T-helper 17 cell (primary cell): ENCODE data around the gene CTDNEP1. TPM values are rescaled to one million over a fixed set of nuclear protein-coding genes. Genes with fewer than 3 reads are reported as not detected.

ENCODE experiments used
- ATAC-seq: fragments of 150-1000 bp; cut with Tn5 transposase; 2 replicates; pipeline ENCODE4 v1.10.0; 2021; ENCODE audit warnings: mild to moderate bottlenecking, moderate library complexity
- DNase-seq, 3 donors: peaks; one replicate each; pipeline versions ENCODE4 v3.0.0 to v3.0.0-alpha.2; 2020 to 2021
- H3K9me3 ChIP-seq: one replicate; pipeline ENCODE4 v1.7.0; 2013; ENCODE audit warnings: low read length, mild to moderate bottlenecking; ENCODE audit not compliant: control insufficient read depth, poor library complexity, severe bottlenecking
- H3K27ac Mint-ChIP-seq: one replicate; pipeline ENCODE4 v1.8.0; 2022; ENCODE audit warnings: mild to moderate bottlenecking, moderate library complexity, mixed read lengths
- H3K27me3 Mint-ChIP-seq: one replicate; pipeline ENCODE4 v1.8.0; 2022; ENCODE audit warnings: mixed read lengths
- H3K36me3 Mint-ChIP-seq: one replicate; pipeline ENCODE4 v1.8.0; 2022; ENCODE audit warnings: low read depth, mixed read lengths
- H3K4me1 Mint-ChIP-seq: one replicate; pipeline ENCODE4 v1.8.0; 2022; ENCODE audit warnings: mild to moderate bottlenecking, mixed read lengths
- H3K4me3 Mint-ChIP-seq: one replicate; pipeline ENCODE4 v1.8.0; 2022; ENCODE audit warnings: mild to moderate bottlenecking, moderate library complexity, mixed read lengths
- total RNA-seq, 4 donors: library from RNA in 2 of 4; stranded (reverse) in 2 of 4; gene quantifications; one replicate each; pipeline ENCODE4 v1.2.3 and lab custom pipeline; 2022 to 2026

CTDNEP1 gene
- total RNA-seq, 2 donors from 2014 or later: 112 to 115 TPM

DNA sequence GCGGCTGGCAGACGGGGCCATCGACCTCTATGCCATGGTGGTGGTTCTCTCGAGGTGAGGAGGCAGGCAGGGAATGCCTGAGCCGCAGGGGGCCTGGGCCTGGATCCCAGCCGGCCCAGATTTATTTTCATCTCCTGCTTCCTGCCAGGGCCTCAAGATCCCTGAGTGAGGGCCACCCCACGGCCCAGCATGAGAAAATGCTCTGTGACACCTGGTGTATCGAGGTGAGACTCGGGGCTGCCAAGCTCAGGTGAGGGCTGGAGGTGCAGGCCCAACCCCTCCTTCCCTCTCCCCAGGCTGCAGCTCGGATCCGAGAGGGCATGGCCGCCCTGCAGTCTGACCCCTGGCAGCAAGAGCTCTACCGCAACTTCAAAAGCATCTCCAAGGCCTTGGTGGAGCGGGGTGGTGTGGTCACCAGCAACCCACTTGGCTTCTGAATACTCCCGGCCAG is 26.8 kb downstream of the CTDNEP1 start:
- H3K4me1 Mint-ChIP-seq: peaks cover 18% of the 10 kb centered on the region
- H3K27me3 Mint-ChIP-seq: no peaks in the 10 kb centered on the region
- DNase-seq (no peak), ATAC-seq (no peak)
- H3K9me3 ChIP-seq: no peaks in the 10 kb centered on the region
- peaks cover 3% of the 10 kb centered on the region for H3K36me3 Mint-ChIP-seq
- no peak overlapping the region for H3K4me3 Mint-ChIP-seq
- H3K27ac Mint-ChIP-seq: no peak overlapping the region

DNA sequence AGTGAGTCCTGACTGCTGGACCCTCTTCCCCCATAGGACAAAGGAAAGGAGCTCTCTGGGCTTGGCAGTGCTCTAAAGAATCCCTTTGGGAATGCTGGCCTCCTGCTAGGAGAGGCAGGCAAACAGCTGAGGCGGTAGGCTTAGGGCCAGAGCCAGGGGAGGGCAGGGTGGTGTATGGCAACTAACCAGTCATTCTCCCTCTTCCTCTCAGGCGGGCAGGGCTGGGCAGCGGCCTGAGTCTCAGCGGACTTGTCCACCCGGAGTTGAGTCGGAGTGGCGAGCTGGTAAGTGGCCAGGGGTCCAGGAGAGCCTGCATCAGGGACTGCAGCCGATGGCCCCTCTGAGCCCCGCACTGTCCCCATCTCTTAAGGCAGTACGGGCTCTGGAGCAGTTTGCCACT is 27.4 kb downstream of the CTDNEP1 start:
- Mint-ChIP-seq H3K27me3 (no peaks in the 10 kb centered on the region), H3K27ac (no peak overlapping the region), H3K4me3 (no peak overlapping the region), H3K36me3 (peaks cover 3% of the 10 kb centered on the region), H3K4me1 (peaks cover 22% of the 10 kb centered on the region)
- DNase-seq (no peak), ATAC-seq (no peak)
- H3K9me3 ChIP-seq: no peaks in the 10 kb centered on the region

DNA sequence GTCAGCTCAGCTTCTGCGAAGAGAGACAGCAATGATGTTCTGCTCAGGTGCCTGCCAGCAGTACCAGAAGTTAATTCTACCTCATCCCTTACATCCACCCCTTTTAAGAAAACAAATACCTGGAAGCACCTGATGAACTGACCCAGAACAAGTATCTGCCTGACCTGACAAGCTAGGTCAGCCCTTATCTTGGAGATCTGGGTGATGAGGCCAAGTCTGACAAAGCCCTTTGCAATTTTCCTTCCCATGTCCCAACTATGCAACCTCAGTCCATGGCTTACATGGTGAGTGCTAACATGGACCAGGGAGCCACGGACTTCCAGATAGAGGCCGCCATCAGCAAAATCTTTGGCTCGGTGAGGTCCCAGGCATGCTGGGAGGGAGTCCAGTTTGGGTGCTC is 28.2 kb downstream of the CTDNEP1 start:
- no peaks in the 10 kb centered on the region for H3K9me3 ChIP-seq
- Mint-ChIP-seq H3K4me3 (no peak overlapping the region), H3K4me1 (peaks cover 26% of the 10 kb centered on the region), H3K27me3 (no peaks in the 10 kb centered on the region), H3K36me3 (peaks cover 3% of the 10 kb centered on the region), H3K27ac (no peak overlapping the region)
- DNase-seq (no peak), ATAC-seq (no peak)

DNA sequence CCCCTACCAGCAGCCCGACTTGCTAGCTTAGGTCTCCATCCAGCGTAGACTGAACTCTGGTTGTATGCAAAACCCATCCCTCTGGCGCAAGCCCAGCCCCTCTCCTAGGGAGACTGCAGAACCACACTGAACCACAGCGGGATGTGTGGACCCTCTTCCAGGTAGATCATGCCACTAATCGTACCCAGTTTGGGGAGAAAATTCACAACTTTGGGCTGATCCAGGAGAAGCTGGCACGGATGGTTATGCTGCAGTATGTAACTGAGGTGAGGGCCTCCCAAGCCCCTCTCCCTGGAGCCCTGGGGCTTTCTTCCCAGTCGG is 28.6 kb downstream of the CTDNEP1 start:
- DNase-seq (no peak), ATAC-seq (no peak)
- Mint-ChIP-seq H3K27me3 (no peaks in the 10 kb centered on the region), H3K4me1 (peaks cover 24% of the 10 kb centered on the region), H3K27ac (no peak overlapping the region), H3K36me3 (peaks cover 3% of the 10 kb centered on the region), H3K4me3 (no peak overlapping the region)
- H3K9me3 ChIP-seq: no peaks in the 10 kb centered on the region

DNA sequence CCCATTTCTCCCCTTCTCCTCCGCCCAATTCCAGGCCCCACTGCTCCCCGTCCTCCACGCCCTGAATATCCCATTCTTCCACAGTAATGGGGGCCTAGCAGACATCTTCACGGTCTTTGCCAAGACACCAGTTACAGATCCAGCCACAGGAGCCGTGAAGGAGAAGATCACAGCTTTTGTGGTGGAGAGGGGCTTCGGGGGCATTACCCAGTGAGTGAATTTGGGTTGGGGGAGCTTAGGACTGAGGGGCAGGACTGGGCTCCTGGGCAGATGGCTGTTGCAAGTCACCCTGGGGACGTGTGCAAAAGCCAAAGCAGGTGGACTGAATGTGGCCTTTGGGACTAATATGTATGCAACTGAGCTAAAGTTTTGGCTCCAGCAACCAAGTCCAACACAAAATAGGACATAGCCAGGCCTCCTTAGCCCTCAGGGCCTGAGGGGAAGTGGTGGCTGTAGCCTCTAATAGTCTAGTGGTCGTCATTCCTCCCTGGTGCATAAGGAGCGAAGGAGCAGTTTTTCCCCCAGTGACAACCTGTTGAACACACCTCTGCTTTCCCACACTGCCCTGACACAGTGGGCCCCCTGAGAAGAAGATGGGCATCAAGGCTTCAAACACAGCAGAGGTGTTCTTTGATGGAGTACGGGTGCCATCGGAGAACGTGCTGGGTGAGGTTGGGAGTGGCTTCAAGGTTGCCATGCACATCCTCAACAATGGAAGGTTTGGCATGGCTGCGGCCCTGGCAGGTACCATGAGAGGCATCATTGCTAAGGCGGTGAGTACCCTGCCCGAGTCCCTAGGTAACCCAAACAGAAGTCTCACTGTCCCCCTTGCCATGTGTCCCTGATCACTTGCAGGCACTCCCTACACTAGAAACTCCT is 29.2 kb downstream of the CTDNEP1 start:
- Mint-ChIP-seq H3K36me3 (peaks cover 3% of the 10 kb centered on the region), H3K27ac (no peak overlapping the region), H3K4me1 (peaks cover 27% of the 10 kb centered on the region), H3K27me3 (no peaks in the 10 kb centered on the region), H3K4me3 (no peak overlapping the region)
- no peak for DNase-seq
- no peaks in the 10 kb centered on the region for H3K9me3 ChIP-seq
- no peak for ATAC-seq

DNA sequence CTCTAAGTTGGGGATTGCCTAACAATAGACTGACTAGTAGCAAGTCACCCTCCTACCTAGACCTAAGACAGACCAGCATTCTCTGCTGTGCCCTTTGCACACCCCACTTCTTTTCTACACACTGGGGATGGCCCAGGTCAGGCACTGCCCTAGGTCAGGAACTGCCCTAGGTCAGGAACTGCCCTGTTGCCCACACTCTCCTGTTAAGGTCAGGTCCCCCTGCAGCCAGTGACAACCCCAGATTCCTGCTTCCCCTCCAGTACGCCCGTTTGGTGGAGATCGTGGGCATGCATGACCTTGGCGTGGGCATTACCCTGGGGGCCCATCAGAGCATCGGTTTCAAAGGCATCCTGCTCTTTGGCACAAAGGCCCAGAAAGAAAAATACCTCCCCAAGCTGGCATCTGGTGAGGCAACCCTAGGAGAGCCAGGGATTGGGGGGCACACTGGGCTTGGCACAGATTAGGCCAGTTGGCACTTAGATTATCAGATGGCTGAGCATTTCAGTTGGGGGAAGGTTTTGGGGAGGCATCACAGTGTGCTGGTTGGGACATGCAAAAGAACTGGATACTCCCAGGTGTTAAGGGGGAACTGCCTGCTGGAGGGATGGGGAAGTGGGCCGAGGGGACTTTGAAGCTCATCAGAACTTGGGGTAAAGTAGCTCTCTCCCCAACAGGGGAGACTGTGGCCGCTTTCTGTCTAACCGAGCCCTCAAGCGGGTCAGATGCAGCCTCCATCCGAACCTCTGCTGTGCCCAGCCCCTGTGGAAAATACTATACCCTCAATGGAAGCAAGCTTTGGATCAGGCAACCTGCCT is 30.0 kb downstream of the CTDNEP1 start:
- Mint-ChIP-seq H3K27ac (peak overlapping the region; percentile 91), H3K27me3 (no peaks in the 10 kb centered on the region), H3K4me1 (peaks cover 31% of the 10 kb centered on the region), H3K4me3 (peak overlapping the region; percentile 96), H3K36me3 (peaks cover 3% of the 10 kb centered on the region)
- no peaks in the 10 kb centered on the region for H3K9me3 ChIP-seq
- ATAC-seq: no peak
- DNase-seq: no peak

DNA sequence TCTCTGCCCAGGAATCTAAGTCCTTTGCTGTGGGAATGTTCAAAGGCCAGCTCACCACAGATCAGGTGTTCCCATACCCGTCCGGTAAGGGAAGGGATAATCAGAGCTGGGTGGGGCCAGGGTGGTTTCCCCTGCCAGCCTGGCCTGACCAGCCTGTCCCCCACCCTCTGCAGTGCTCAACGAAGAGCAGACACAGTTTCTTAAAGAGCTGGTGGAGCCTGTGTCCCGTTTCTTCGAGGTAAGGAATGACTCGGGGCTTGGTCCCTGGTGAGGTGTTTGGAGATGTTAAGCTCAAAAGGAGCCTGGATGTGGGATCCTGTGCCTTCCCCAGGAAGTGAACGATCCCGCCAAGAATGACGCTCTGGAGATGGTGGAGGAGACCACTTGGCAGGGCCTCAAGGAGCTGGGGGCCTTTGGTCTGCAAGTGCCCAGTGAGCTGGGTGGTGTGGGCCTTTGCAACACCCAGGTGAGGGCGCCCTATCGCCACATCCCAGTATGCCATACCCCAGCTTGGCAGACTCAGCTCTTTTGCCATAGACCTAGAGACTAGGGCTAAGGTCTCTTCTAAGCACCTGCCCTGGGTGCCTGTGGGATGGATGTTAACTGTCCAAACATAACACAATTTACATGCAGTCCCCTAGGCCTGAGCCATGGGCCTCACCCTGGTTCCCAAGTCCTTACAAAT is 30.8 kb downstream of the CTDNEP1 start:
- H3K4me1 Mint-ChIP-seq: peaks cover 36% of the 10 kb centered on the region
- no peaks in the 10 kb centered on the region for H3K27me3 Mint-ChIP-seq
- H3K4me3 Mint-ChIP-seq: peak overlapping the region; percentile 96
- peak; percentile 28 to 53 (median 37) for DNase-seq
- peak; percentile 66 for ATAC-seq
- peaks cover 3% of the 10 kb centered on the region for H3K36me3 Mint-ChIP-seq
- H3K27ac Mint-ChIP-seq: peak overlapping the region; percentile 91
- H3K9me3 ChIP-seq: no peaks in the 10 kb centered on the region

DNA sequence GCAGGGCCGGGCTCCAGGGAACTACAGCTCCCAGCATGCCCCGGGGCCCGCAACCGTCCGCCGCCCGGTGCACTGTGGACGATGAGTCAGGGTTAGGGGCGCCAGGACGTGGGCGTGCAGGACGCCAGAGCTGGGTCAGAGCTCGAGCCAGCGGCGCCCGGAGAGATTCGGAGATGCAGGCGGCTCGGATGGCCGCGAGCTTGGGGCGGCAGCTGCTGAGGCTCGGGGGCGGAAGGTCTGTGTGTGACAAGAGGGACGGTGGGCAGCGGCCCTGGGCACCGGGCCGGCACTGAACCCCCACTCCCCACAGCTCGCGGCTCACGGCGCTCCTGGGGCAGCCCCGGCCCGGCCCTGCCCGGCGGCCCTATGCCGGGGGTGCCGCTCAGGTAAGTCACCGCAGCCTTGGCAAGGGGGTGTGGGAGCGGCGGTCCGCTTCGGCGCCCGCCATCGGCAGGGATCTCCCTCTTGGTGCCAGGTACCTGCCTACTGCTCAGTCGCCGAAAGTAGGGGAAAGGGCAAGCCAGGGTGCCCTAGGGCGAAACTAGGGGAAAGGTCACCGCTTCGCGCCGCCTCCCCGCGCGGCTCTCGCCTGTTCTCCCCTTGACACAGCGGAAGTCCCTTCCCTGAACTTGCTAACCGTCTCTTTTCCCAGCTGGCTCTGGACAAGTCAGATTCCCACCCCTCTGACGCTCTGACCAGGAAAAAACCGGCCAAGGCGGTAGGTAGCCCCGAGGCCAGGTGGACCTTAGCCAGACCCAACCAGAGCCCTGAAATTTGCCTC is 31.5 kb downstream of the CTDNEP1 start, which contains the start of the genes ACADVL and DLG4:
TSS of gene ACADVL (plus strand) at position 127 of the 781 bp plus-strand sequence. CDS start at position 174, 47 bp downstream.
TSS of gene DLG4 (minus strand) at position 25 of the 781 bp plus-strand sequence.
- peaks cover 3% of the 10 kb centered on the region for H3K36me3 Mint-ChIP-seq
- no peaks in the 10 kb centered on the region for H3K27me3 Mint-ChIP-seq
- H3K4me3 Mint-ChIP-seq: peak within 1 kb of the TSS; percentile 96
- H3K4me1 Mint-ChIP-seq: peaks cover 38% of the 10 kb centered on the region
- H3K9me3 ChIP-seq: no peaks in the 10 kb centered on the region
- peak; percentile 68 for ATAC-seq
- peak within 1 kb of the TSS; percentile 91 for H3K27ac Mint-ChIP-seq
- peak; percentile 54 to 65 (median 60) for DNase-seq

DNA sequence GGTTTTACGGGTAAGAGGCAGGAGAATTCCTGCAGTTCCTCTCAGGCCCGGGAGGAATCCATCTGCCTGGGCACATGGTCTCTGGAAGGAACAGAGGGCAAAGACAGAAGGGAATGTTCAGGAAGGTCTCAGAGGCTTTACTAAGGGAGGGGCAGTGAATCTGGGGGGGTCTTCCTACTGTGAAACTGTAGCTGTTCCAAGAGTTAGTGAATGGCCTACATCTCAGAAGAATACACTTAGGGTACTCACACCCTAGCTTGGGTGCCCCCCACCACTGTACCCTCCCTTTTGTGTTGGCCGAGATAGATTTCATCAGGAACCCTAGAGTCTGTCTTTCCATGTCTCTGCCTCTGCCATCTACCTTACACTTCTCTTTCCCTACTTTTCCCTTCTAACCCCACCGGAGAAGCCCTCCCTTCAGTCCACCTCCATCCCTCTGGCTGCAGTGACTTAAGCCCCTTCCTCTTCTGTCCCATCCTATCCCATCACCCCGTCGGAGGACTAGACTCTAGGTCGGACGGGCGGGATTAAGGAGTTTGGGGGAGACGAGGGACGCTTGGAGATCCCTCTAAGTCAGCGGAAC is 32.2 kb downstream of the CTDNEP1 start:
- no peaks in the 10 kb centered on the region for H3K27me3 Mint-ChIP-seq
- H3K4me1 Mint-ChIP-seq: peaks cover 45% of the 10 kb centered on the region
- H3K36me3 Mint-ChIP-seq: peaks cover 3% of the 10 kb centered on the region
- peak overlapping the region; percentile 96 for H3K4me3 Mint-ChIP-seq
- H3K9me3 ChIP-seq: no peaks in the 10 kb centered on the region
- DNase-seq (no peak), ATAC-seq (no peak)
- peak overlapping the region; percentile 91 for H3K27ac Mint-ChIP-seq

DNA sequence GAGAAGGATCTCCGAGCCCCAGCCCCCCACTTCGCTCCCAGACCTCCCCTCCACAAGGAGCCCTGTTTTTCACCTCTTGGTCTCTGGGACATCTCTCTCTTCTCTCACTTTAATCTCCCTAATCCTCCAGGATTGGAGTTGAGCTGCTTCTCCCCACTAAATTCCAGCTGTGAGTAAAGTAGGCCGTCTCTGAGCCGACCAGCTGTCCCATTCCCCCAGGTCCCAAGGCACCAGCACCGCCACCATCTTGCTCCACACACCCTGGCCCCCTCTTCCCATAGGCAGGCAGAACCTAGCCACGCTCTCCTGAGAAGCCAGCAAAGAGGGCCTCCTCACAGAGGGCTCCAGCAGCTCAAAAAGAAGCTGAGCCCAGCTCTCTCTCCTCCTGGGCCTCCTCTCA is 32.8 kb downstream of the CTDNEP1 start:
- H3K4me3 Mint-ChIP-seq: peak overlapping the region; percentile 96
- peak overlapping the region; percentile 91 for H3K27ac Mint-ChIP-seq
- H3K9me3 ChIP-seq: no peaks in the 10 kb centered on the region
- H3K36me3 Mint-ChIP-seq: peaks cover under 1% of the 10 kb centered on the region
- H3K4me1 Mint-ChIP-seq: peaks cover 50% of the 10 kb centered on the region
- ATAC-seq: no peak
- DNase-seq: no peak
- H3K27me3 Mint-ChIP-seq: no peaks in the 10 kb centered on the region

DNA sequence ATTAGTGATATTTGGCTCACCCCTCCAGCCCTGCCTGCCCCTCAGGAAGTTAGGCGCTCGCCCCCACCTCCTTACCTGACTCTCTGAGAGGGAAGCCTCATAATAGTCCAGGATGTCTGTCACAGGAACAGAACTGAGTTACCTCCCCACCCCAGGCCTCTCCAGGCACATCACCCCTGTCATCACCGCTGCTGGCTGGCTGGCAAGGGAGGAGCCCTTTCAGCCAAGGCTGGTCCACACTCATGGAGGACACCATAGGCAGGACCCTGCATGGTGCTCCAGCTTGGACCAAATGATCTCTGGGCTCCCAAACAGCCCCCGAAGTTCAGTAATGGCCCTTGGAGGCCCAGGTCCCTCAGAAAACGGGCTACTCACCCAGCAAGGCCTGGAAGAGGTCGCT is 33.4 kb downstream of the CTDNEP1 start:
- DNase-seq (no peak), ATAC-seq (no peak)
- H3K4me3 Mint-ChIP-seq: peak overlapping the region; percentile 84
- no peaks in the 10 kb centered on the region for H3K9me3 ChIP-seq
- H3K27ac Mint-ChIP-seq: peak overlapping the region; percentile 73
- H3K4me1 Mint-ChIP-seq: peaks cover 56% of the 10 kb centered on the region
- H3K36me3 Mint-ChIP-seq: no peaks in the 10 kb centered on the region
- no peaks in the 10 kb centered on the region for H3K27me3 Mint-ChIP-seq
